ENCODE data around the gene PRKN.
"Not testable (repeated sequence)": the region's sequence is repeated elsewhere in the genome, so short reads cannot be mapped to it uniquely, and the experiment has no call there.

PRKN gene

DNA sequence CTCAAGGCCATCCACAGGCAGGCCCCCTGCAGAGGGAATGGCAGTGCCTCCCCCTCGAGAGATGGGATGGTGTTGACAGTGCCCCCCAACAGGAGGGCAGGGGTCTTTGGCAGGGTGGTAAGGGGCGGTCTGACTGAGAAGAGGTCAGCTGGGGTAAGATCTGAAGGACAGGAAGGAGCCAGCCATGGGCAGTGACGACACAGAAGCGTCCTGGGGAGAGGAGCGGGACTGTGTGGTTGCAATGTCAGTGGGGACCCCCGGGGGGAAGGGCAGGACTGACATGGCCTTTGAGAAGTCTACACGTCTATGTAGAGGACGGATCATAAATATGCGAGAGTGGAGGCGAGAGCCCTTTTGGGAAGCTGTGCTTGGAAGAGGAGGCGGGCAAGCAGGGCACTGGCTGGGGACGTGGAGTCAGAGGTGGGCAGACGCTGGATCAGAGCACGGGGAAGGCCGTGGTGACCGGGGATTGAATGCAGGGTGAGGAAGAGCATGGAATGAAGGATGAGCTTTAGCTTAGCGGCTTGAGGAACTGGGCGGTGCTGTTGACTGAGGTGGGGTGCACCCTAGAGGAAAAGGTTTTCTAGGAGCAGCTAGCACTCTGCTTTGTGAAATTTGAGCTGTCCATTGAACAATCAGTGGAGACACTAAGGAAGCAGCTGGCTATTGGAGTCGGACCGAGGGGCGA is 1371.3 kb downstream of the PRKN start:
- no peak for DNase-seq

- DNase-seq: no peak
Observed at GRCh38 chr6:161355696-161356095, 1371.9 kb downstream of the PRKN start.

GRCh38 chr6:161354956-161355355 is 1372.6 kb downstream of the PRKN start:
- DNase-seq: no peak

GRCh38 chr6:161354276-161354840 is 1373.2 kb downstream of the PRKN start:
- DNase-seq: no peak

DNA sequence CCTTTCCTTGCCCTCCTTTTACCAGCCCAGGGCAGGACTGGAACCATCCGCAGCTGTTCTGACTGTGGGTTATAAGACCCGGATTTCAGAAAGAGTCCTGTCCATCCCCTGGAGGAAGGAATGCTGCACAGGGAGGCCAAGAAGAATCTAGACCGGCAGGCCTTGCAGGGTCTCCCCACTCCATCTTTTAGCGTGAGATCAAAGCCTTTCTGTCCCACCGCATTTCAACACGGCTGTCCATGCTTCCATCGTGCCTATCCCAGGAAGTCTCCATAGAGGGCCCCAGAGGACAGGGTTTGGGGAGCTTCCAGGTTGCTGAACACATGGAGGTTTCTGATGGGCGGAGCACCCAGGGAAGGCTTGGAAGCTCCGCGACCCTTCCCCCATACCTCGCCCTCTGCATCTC is 1374.4 kb downstream of the PRKN start:
- DNase-seq: no peak

DNA sequence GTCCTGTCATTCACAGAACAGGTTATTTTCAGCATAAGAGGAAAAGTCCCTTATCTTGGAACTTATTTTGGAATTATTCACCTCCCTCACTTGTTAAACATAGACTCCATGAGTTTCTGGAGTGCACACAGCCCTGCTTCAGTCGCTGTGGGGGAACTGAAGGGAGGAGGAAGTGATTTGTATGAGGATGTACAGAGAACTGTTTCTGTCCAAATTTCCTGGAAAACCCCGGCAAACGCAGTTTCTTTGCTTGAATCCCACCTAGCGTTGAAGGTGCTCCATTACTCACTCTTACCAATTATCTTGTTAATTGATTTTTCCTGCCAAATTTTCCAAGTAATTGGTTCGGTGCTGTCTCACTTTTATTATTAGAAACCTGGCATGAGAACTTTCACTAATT is 1375.7 kb downstream of the PRKN start:
- DNase-seq: no peak

DNA sequence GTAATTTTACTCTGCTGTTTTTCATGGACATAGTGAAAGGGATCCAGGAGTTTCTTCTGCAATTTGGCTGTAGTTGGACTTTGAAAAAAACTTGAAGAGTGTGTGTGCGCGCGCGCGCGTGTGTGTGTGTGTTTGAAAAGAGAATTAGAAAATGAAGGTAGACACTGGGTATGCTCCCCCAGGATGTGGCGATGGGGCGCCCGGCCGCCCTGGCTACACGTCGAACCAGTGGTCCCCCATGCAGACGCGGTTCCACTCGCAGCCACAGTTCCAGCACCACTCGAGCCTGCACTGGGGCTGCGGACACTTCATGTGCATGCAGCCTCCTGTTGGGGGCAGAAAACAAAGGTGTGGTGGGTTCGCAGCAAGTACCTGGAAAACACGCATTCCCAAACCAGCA is 1377.7 kb downstream of the PRKN start:
- DNase-seq: no peak

DNA sequence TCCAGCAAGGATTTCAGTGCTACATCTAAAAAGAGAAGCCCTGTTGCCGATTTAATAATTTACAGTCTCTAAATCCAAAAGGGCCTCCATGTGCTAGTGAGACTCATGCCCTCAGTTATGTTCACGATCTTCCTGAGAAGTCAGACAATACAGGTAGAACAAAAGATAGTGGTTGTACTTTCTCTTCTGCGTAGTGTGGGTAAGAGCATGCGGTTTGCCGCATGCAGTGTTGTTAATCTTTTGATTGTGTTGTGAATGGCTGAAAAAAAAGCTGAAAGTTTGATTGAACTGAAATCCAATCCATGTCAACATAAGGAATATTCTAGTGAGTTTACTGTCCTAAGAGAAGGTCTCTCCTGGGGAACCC is 1379.0 kb downstream of the PRKN start:
- no peak for DNase-seq

- DNase-seq: no peak
Observed at GRCh38 chr6:161347988-161348627, 1379.5 kb downstream of the PRKN start.

DNA sequence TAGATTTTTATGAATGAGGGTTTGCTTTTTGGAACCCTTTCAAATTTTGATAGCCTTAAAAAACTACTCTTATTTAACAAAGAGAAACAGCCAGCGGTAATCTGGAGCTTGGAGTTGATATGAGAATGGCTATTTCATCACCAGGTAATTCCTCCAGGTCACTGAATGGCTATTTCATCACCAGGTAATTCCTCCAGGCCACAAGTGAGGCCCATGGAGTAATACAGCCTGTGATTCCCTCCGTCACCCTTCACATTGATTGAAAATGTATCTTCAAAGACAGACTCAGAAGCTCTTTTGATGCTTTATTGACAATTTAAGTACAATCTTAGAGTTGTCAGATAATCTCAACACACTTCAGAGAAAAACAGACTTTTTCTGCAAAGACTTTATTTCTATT is 1380.4 kb downstream of the PRKN start:
- no peak for DNase-seq

DNA sequence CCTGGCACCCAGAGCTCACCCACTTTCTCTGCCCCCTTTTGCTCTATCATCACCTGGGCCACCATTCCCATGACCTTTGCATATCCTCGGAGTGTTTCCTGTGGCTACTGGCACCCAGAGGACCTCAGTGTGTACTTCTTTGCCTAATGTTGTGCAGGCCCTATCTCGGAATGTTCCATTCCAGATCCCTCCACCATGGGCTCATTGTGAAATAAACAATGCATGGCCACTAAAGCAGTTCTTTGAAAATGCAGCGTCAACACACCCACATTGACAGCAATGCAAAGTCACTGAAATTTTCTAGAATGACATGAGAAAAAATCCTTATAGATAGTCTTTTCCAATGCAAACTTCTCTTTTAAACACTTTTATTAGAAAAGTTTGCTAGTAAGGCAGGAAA is 1380.8 kb downstream of the PRKN start:
- DNase-seq: no peak

GRCh38 chr6:161344626-161345025 is 1382.9 kb downstream of the PRKN start:
- DNase-seq: no peak

GRCh38 chr6:161342039-161342438 is 1385.5 kb downstream of the PRKN start:
- DNase-seq: no peak

DNA sequence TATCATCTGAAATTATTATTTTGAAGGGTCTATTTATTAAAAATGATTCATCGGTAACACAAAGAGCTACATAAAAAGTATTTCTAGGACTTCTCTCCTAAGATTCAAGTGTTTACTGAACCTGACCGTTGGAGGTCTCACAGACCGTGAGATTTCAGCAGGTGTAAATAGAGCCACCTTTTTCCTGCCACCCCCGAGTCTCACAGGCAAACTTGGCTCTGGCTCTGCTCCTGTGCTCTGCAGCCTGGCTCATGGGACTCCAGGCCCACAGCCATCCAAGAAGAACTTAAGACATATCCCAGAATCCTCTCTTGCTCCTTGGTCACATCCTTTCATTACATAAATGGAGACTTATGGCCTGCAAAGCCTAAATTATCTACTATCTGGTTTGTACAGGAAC is 1385.9 kb downstream of the PRKN start:
- DNase-seq: no peak

DNA sequence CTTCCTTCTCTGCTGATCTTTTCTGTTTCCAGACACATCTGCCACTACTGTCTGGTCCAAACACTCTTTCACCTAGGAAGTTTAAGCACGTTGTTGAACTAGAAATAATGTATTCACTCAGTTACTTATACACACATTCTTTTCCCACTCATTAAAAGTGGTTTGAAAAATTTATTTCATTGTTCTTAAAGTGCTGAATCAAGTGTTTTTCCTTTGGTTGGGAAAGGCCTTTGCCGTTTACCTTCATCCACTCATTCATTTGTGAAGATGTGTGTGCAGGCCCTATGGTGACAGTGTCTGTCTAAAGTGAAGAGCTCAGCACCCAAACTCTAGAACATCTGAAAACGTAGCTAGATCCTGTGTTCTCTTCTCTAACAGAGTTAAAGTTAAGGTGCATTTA is 1389.6 kb downstream of the PRKN start:
- DNase-seq: no peak

- DNase-seq: no peak
Observed at GRCh38 chr6:161336479-161336878, 1391.1 kb downstream of the PRKN start.

GRCh38 chr6:161333410-161333809 is 1394.2 kb downstream of the PRKN start:
- no peak for DNase-seq

DNA sequence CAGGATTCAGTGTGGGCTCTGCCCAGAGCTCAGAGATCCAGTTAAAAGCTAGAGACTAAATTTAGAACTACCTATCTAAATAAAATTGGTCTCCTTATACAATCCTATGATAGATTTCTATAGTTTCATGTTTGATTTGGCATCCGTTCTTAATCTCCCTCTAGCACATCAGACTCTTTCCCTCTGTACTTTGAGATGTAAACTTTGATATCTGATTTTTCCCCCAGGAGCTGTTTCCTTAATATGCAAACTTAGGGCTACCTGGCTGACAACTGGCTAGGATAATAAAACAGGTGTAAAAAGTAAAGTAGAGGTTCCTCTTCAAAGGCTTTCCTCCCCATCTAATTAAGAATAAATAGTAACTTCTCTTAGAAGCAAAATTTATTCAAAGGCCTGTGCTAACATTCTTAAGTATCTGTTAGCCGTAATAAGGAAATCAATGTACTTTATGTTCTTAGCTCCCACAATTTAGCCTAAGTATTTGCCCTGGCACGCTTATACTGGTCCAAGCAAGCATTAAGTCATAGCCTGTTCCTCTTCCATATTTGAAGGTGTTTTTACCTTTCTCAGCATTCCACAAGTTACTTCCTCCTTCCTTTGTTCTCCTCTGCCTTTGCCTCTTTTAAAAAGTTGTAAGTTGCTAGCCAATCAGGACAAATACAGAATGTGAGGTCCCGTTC is 1396.0 kb downstream of the PRKN start:
- DNase-seq: not testable (repeated sequence)

GRCh38 chr6:161327360-161327953 is 1400.1 kb downstream of the PRKN start:
- DNase-seq: no peak

DNA sequence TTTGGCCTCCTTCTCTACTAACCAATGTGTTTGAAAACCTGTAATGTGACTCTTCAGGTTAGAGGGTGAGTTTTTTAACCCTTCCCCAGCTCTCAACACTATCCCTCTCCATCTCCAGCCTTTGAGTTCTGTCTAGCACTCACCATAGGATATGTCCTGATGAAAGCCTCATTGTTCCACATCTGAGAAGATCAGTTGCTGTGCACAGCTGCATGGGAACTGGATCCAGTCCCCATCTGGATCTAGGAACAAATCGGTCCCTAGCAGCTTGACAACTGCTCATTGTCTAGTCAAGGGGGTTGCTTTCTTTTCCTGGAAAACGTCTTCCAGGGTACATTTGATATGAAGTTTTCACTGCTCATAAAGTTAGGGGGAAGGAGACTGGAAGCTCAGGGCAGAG is 1408.3 kb downstream of the PRKN start:
- DNase-seq: no peak

GRCh38 chr6:161318456-161318855 is 1409.1 kb downstream of the PRKN start:
- DNase-seq: no peak

GRCh38 chr6:161316531-161316930 is 1411.0 kb downstream of the PRKN start:
- no peak for DNase-seq

- DNase-seq: not testable (repeated sequence)
Observed at GRCh38 chr6:161315246-161315917, 1412.2 kb downstream of the PRKN start.
